GM12878 (cell line): ENCODE data around the gene SRCIN1. TPM values are rescaled to one million over a fixed set of nuclear protein-coding genes. Genes with fewer than 3 reads are reported as not detected.

Source experiments
- ATAC-seq: fragments of 200-7000 bp; cut with Tn5 transposase; 3 replicates; pipeline ENCODE4 v1.9.1; 2020; ENCODE audit warnings: mild to moderate bottlenecking, moderate library complexity
- BruUV-seq: library from RNA; stranded (reverse); fragments of 400-500 nt; replicated peaks from 2 replicates; lab custom pipeline; 2021; lab: Mats Ljungman, UMichigan
- CTCF ChIA-PET: fragments of 300-600 bp; sonication (Branson Sonifier 250); formaldehyde crosslinking; extraction: SDS; loops from one replicate; lab custom pipeline; 2021; ENCODE audit warnings: inconsistent platforms; lab: Yijun Ruan, JAX
- POLR2A ChIA-PET: fragments of 350-600 bp; formaldehyde crosslinking; extraction: SDS; loops from one replicate; lab custom pipeline; 2021; ENCODE audit warnings: inconsistent platforms; lab: Charles Lee
- RAD21 ChIA-PET: fragments of 300-600 bp; sonication (Branson Sonifier 250); formaldehyde crosslinking; loops from one replicate; lab custom pipeline; 2023; ENCODE audit warnings: antibody characterized with exemption; ENCODE audit not compliant: unreplicated experiment; lab: Charles Lee
- SMC1A ChIA-PET: fragments of 300-600 bp; sonication (Branson Sonifier 250); formaldehyde crosslinking; loops from one replicate; lab custom pipeline; 2023; ENCODE audit not compliant: unreplicated experiment, uncharacterized antibody; lab: Charles Lee
- DNase-seq: peaks from one replicate; pipeline ENCODE4 v3.0.0-alpha.2; 2011; ENCODE audit warnings: low read depth, low spot score
- FAIRE-seq: peaks from 3 replicates; lab custom pipeline; 2011; peaks lifted over from hg19 to GRCh38; lab: Jason Lieb, UNC
- H2AFZ ChIP-seq: 2 replicates; pipeline ENCODE4 v1.6.0; 2011; ENCODE audit warnings: low read depth, low read length, control low read depth; ENCODE audit not compliant: control insufficient read depth
- H3K27ac ChIP-seq: 2 replicates; pipeline ENCODE4 v1.5.1; 2011; ENCODE audit warnings: control low read depth; ENCODE audit not compliant: control insufficient read depth, insufficient read depth
- H3K27me3 ChIP-seq, 2 experiments: replicated peaks in 1 of 2; 2 replicates each; pipeline versions ENCODE4 v1.6.0 to v1.6.1; 2011; ENCODE audit warnings: low read length in 1 of 2; ENCODE audit not compliant: control insufficient read depth in 2 of 2, insufficient read depth in 2 of 2
- H3K36me3 ChIP-seq, 2 experiments: 2 replicates each; pipeline ENCODE4 v1.5.1; 2011; ENCODE audit warnings: low read length in 1 of 2; ENCODE audit not compliant: control insufficient read depth in 2 of 2, insufficient read depth in 2 of 2
- H3K4me1 ChIP-seq: 2 replicates; pipeline ENCODE4 v1.6.1; 2011; ENCODE audit warnings: mild to moderate bottlenecking, low read length, moderate library complexity, mixed read lengths; ENCODE audit not compliant: control insufficient read depth, insufficient read depth
- H3K4me2 ChIP-seq: 2 replicates; pipeline ENCODE4 v1.6.0; 2011; ENCODE audit warnings: control low read depth; ENCODE audit not compliant: control insufficient read depth, insufficient read depth
- H3K4me3 ChIP-seq: fragments of 200-600 bp; sonication (generic); 2 replicates; pipeline ENCODE4 v1.5.1; 2016
- H3K79me2 ChIP-seq: 2 replicates; pipeline ENCODE4 v1.6.0; 2011; ENCODE audit warnings: low read length; ENCODE audit not compliant: control insufficient read depth, insufficient read depth
- H3K9ac ChIP-seq: 2 replicates; pipeline ENCODE4 v1.8.0; 2011; ENCODE audit warnings: low read length, control low read depth, mixed read lengths; ENCODE audit not compliant: control insufficient read depth, insufficient read depth
- H3K9me3 ChIP-seq: replicated peaks from 3 replicates; pipeline ENCODE4 v1.5.1; 2011; ENCODE audit warnings: mild to moderate bottlenecking, low read length; ENCODE audit not compliant: control insufficient read depth, insufficient read depth
- H4K20me1 ChIP-seq: 2 replicates; pipeline ENCODE4 v1.6.0; 2011; ENCODE audit not compliant: control insufficient read depth, insufficient read depth
- ASH2L ChIP-seq: fragments of 300-600, 200-600 bp; sonication (generic); IDR thresholded peaks from 2 replicates; pipeline ENCODE4 v1.6.1; 2017; ENCODE audit warnings: low read depth, mild to moderate bottlenecking, borderline replicate concordance
- CEBPZ ChIP-seq: fragments of 150-350 bp; IDR thresholded peaks from 2 replicates; pipeline ENCODE4 v1.6.1; 2016; ENCODE audit warnings: low read depth, low read length
- NFXL1 ChIP-seq: fragments of 450-650 bp; IDR thresholded peaks from 2 replicates; pipeline ENCODE4 v1.6.1; 2017; ENCODE audit warnings: antibody characterized with exemption, mild to moderate bottlenecking, borderline replicate concordance
- NR2F1 ChIP-seq: fragments of 450-650 bp; conservative IDR thresholded peaks from 2 replicates; pipeline ENCODE4 v1.6.1; 2017; ENCODE audit warnings: mild to moderate bottlenecking
- NRF1 ChIP-seq: conservative IDR thresholded peaks from 2 replicates; pipeline ENCODE4 v1.6.1; 2011; ENCODE audit warnings: mild to moderate bottlenecking, low read depth, low read length, improper control_type of control experiment
- RUNX3 ChIP-seq: IDR thresholded peaks from 2 replicates; pipeline ENCODE4 v1.6.1; 2012; ENCODE audit warnings: low read length, inconsistent platforms
- SIN3A ChIP-seq: IDR thresholded peaks from 2 replicates; pipeline ENCODE4 v1.6.1; 2012; ENCODE audit warnings: low read depth, low read length, improper control_type of control experiment
- TCF7 ChIP-seq: IDR thresholded peaks from 2 replicates; pipeline ENCODE4 v1.6.1; 2014; ENCODE audit warnings: antibody characterized with exemption, borderline replicate concordance
- WGBS: methylation state at CpG from one replicate; pipeline ENCODE4 v1.1.6; 2016; ENCODE audit warnings: low lambda C conversion rate; ENCODE audit not compliant: insufficient replicate concordance, insufficient coverage; ENCODE audit errors: missing lambda C conversion rate; 5-methylcytosine and 5-hydroxymethylcytosine counted together
- in situ Hi-C: fragments of 300-500 bp; cut with MboI; formaldehyde crosslinking; loops from 9 replicates; pipeline ENCODE4 v1.14.3; 2018; ENCODE audit warnings: mixed read lengths
- intact Hi-C: fragments of 100-400 bp; cut with micrococcal nuclease; formaldehyde crosslinking; loops from one replicate; pipeline ENCODE4 v1.14.2; 2022; ENCODE audit not compliant: unreplicated experiment
- polyA plus RNA-seq, 11 experiments: library from polyadenylated mRNA; depleted of rRNA in 4 of 11; unstranded in 6 of 11; stranded (reverse) in 5 of 11; fragments of >200 nt; fragmentation: Nextera tagmentation in 4 of 11; fragmentation: Illumina TruSeq in 1 of 11; extraction: Ambion mirVana in 4 of 11; extraction: Trizol in 1 of 11; gene quantifications; 1 replicate in 1 of 11; 2 replicates in 10 of 11; pipeline versions ENCODE4 v1.2.1 to v1.2.3, GENCODE V29; 2011 to 2016; ENCODE audit warnings: inconsistent platforms in 2 of 11, missing spikeins in 2 of 11, low read depth in 1 of 11
- total RNA-seq, 4 experiments: library from RNA; depleted of rRNA in 3 of 4; stranded (reverse); fragments of >200 nt in 3 of 4; fragmentation: Illumina TruSeq in 1 of 4; extraction: Trizol in 1 of 4; gene quantifications; 2 replicates each; pipeline versions ENCODE4 v1.2.1 to v1.2.3, GENCODE V29; 2013 to 2021
- TF ChIP-seq, protein P1 (sequence below): fragments of 450-650 bp; IDR thresholded peaks from 2 replicates; pipeline ENCODE4 v1.6.1; 2018; ENCODE audit warnings: borderline replicate concordance, mild to moderate bottlenecking; ENCODE audit not compliant: partially characterized antibody
- TF ChIP-seq, protein P2 (sequence below): fragments of 450-650 bp; formaldehyde crosslinking; IDR thresholded peaks from 2 replicates; pipeline ENCODE4 v1.4.0; 2022; ENCODE audit warnings: mild to moderate bottlenecking, moderate library complexity
- TF ChIP-seq, protein P3 (sequence below): fragments of 450-650 bp; IDR thresholded peaks from 2 replicates; pipeline ENCODE4 v1.6.1; 2017; ENCODE audit warnings: low read depth, mild to moderate bottlenecking, moderate library complexity

SRCIN1 gene
- total and polyA plus RNA-seq, 10 of the 15 experiments (the other 5 are each of a cell fraction or from before 2014, with no cell fraction given): under 0.01 to 0.74 (median 0.20) TPM; not detected in 3

GRCh38 chr17:38598536-38598935 lies 7.2 kb downstream of the SRCIN1 start (continued):
- TF ChIP-seq, protein P1, sequence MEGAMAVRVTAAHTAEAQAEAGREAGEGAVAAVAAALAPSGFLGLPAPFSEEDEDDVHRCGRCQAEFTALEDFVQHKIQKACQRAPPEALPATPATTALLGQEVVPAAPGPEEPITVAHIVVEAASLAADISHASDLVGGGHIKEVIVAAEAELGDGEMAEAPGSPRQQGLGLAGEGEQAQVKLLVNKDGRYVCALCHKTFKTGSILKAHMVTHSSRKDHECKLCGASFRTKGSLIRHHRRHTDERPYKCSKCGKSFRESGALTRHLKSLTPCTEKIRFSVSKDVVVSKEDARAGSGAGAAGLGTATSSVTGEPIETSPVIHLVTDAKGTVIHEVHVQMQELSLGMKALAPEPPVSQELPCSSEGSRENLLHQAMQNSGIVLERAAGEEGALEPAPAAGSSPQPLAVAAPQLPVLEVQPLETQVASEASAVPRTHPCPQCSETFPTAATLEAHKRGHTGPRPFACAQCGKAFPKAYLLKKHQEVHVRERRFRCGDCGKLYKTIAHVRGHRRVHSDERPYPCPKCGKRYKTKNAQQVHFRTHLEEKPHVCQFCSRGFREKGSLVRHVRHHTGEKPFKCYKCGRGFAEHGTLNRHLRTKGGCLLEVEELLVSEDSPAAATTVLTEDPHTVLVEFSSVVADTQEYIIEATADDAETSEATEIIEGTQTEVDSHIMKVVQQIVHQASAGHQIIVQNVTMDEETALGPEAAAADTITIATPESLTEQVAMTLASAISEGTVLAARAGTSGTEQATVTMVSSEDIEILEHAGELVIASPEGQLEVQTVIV: peak; percentile 17
- TF ChIP-seq ASH2L (no peak), RUNX3 (peak; percentile 67)
- TF ChIP-seq, protein P2, sequence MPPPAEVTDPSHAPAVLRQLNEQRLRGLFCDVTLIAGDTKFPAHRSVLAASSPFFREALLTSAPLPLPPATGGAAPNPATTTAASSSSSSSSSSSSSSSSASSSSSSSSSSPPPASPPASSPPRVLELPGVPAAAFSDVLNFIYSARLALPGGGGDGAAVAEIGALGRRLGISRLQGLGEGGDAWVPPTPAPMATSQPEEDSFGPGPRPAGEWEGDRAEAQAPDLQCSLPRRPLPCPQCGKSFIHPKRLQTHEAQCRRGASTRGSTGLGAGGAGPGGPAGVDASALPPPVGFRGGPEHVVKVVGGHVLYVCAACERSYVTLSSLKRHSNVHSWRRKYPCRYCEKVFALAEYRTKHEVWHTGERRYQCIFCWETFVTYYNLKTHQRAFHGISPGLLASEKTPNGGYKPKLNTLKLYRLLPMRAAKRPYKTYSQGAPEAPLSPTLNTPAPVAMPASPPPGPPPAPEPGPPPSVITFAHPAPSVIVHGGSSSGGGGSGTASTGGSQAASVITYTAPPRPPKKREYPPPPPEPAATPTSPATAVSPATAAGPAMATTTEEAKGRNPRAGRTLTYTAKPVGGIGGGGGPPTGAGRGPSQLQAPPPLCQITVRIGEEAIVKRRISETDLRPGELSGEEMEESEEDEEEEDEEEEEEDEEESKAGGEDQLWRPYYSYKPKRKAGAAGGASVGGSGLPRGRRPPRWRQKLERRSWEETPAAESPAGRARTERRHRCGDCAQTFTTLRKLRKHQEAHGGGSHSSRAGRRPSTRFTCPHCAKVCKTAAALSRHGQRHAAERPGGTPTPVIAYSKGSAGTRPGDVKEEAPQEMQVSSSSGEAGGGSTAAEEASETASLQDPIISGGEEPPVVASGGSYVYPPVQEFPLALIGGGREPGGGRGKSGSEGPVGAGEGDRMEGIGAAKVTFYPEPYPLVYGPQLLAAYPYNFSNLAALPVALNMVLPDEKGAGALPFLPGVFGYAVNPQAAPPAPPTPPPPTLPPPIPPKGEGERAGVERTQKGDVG (CRISPR knock-in tag): no peak

DNA sequence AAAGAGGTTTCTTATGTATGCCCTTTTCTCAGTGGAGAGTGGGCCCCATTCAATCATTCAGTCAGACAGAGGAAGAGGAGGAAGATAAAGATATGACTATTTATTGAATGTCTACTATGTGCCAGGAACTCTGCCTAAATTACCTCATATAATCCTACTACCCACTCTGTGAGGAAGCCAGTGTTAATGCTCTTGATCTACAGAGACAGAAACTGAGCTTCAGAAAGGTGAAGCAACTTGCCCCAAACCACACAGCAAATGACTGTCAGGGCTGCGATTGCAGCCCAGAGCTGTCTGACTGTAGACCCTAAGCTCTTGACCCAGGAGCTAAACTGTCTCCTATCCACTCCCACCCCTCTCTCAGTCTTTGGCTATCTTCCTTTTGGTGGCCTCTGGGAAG lies 8.4 kb downstream of the SRCIN1 start:
- 32% methylated on average over 1 of the region's 1 CpG for WGBS
- Histone ChIP-seq H3K27ac (no peak overlapping the region), H3K4me2 (peak overlapping the region; percentile 38; the same call in 1 of the 2 replicates), H2AFZ (no peak overlapping the region), H3K9me3 (no peaks in the 10 kb centered on the region), H3K36me3 (no peaks in the 10 kb centered on the region), H3K27me3 (peaks cover 0 to 2% of the 10 kb centered on the region in 2 experiments; a peak in 1 of 4 replicates), H4K20me1 (no peaks in the 10 kb centered on the region), H3K79me2 (no peaks in the 10 kb centered on the region), H3K9ac (no peak overlapping the region), H3K4me1 (peaks cover 14% of the 10 kb centered on the region), H3K4me3 (no peak overlapping the region)
- CTCF ChIA-PET: interaction anchor here (1.2 to 2.8 kb wide), 4 partner anchors 13 to 66 kb away, joined by 3 to 14 read pairs (median 7); no protein-coding TSS in a partner anchor
- DNase-seq (no peak), FAIRE-seq (no peak), ATAC-seq (peak; percentile 27)
- intact Hi-C loops (no loop called here), in situ Hi-C loops (no loop called here)
- RAD21 ChIA-PET: interaction anchor here (0.7 to 1.2 kb wide), 2 partner anchors 39 to 65 kb away, joined by 3 to 6 read pairs; no protein-coding TSS in a partner anchor
- POLR2A ChIA-PET: no interaction called here
- SMC1A ChIA-PET: interaction anchor here (1.1 to 2.0 kb wide), 4 partner anchors 16 to 66 kb away, joined by 3 to 7 read pairs (median 4); no protein-coding TSS in a partner anchor
- no TSS peak for BruUV-seq
- TF ChIP-seq, protein P3, sequence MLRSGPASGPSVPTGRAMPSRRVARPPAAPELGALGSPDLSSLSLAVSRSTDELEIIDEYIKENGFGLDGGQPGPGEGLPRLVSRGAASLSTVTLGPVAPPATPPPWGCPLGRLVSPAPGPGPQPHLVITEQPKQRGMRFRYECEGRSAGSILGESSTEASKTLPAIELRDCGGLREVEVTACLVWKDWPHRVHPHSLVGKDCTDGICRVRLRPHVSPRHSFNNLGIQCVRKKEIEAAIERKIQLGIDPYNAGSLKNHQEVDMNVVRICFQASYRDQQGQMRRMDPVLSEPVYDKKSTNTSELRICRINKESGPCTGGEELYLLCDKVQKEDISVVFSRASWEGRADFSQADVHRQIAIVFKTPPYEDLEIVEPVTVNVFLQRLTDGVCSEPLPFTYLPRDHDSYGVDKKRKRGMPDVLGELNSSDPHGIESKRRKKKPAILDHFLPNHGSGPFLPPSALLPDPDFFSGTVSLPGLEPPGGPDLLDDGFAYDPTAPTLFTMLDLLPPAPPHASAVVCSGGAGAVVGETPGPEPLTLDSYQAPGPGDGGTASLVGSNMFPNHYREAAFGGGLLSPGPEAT: no peak
- TF ChIP-seq CEBPZ: no peak
- TF ChIP-seq SIN3A: no peak
- TF ChIP-seq TCF7: no peak
- no peak for TF ChIP-seq NRF1
- TF ChIP-seq NFXL1: no peak
- TF ChIP-seq NR2F1: no peak
